Sciatic nerve (tissue), 2 donors: ENCODE results near the gene ASIC4. TPM values are rescaled to one million over a fixed set of nuclear protein-coding genes. Genes with fewer than 3 reads are reported as not detected.

Experiments used
- ATAC-seq: fragments of 200-7000 bp; cut with Tn5 transposase; one replicate; pipeline ENCODE4 v1.9.1; 2020; ENCODE audit warnings: mild to moderate bottlenecking, moderate library complexity
- DNase-seq: peaks from one replicate; pipeline ENCODE4 v3.0.0-alpha.2; 2020; ENCODE audit warnings: low spot score
- intact Hi-C: fragments of 100-400 bp; cut with DNase I; formaldehyde crosslinking; loops from one replicate; pipeline ENCODE4 v1.14.2; 2022
- total RNA-seq: library from RNA; stranded (reverse); fragmentation: NEBNext Ultra II Directional; extraction: Animal tissue kit (Norgen Biotek cat#: 25700); gene quantifications from one replicate; pipeline ENCODE4 v1.2.1, GENCODE V29; 2021
- donor health status: DM: no; HTN: no; CAD: no.
- donor health status: DM: no; HTN: no; CAD: no.

The ASIC4 gene
- total RNA-seq, 1 donor from 2014 or later: 0.31 TPM

DNA sequence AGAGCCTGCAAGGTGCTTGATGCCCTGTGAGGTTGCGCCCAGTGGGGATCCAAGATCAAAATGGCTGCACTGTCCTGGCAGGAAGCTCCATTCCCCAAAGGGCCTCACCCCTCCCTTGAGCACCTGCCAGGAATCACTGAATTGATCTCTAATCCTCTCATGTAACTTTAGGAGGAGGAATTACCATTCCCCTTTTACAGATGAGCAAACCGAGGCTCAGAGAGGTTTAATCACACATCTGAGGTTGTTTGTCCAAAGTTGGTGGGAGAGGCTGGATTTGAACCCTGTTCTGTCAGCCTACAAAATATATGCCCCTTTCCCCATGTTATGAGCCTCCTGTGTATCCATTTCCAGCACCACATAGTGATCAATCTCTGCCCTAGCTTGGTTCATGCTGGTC is 10.5 kb downstream of the ASIC4 start:
- intact Hi-C loops: no loop called here
- DNase-seq: no peak
- ATAC-seq: no peak

DNA sequence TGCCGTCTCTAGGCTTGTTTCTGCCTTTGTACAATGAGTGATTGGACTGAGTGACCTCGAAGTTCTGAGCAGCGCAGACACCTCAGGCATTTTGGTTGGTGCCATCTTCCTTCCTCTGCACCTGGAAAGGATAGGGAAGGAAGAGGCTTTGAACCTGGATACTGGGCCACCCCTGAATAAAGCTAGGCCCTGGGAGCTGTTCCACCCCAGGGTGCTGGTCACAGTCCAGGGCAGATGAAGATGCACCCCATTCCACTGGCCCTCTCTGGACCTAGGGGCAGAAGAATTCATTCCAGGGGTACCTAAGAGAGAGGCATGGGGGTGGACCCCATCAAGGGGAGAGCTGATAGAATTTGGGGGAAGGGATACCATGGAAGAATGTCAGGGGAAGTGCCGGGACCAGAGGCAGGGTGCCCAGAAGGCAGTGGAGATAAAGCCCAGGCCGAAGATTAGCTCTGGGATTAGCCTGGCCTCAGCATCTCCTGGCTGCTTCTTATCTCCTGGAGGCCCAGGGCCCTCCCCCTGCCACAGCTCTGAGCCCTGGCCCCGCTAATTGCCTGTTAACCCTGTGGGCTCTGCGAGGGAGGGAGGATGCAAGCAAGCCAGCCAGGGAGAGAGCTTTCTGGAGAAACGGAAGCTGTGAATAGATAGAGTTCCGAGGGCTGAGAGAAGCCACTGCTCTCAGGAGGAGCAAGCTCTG is 11.4 kb downstream of the ASIC4 start:
- ATAC-seq (no peak), DNase-seq (no peak)
- intact Hi-C loops: no loop called here

DNA sequence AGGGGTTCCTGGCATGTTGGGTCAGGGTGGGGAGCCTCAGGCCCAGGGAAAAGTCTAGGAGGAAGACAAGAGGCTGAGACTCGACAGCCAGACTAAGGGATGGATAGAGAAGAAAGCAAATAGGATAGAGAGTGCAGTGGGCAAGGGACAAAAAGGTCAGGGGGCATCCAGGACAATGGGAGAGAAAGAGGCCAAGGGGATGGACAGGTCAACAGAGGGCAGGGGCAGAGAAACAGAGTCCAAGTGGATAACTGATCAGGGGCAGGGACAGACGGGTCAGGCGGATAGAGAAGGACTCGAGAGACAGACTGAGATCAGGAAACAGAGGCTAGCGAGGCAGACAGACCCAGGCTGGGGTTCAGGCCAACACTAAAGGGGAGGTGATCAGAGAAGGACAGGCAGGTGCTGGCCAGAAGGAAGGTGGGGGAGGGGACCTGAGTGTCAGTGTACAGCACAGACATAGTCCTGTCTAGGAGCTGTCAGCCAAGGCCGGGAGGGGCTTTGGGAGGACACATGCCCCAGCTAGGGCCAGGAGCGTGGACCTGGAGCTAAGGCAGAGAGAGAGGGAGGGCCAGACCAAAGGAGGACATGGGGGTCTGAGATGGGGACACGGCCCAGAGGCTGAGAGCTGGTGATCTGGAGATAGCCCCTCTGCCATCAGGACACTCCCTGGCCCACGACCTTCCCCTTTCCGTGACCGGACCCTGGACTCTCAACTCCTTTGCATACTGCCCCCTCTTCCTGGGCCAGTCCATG is 12.2 kb downstream of the ASIC4 start:
- intact Hi-C loops: no loop called here
- DNase-seq (no peak), ATAC-seq (no peak)

DNA sequence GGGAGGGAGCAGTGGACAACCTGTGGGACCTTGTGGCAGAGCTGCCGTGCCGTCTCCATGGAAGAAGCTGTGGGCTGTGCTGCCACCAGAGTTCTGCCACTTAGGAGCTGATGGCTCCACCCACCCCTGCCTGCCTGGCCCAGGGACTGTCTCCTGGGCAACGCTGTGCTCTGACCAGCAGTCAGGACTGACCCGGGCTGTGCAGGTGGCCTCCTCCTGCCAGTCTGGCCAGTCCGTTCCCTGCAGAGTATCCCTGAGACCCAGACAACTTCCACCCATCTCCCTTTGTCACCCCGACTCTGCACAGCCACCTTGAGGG is 12.8 kb downstream of the ASIC4 start:
- intact Hi-C loops: no loop called here
- DNase-seq (no peak), ATAC-seq (no peak)

DNA sequence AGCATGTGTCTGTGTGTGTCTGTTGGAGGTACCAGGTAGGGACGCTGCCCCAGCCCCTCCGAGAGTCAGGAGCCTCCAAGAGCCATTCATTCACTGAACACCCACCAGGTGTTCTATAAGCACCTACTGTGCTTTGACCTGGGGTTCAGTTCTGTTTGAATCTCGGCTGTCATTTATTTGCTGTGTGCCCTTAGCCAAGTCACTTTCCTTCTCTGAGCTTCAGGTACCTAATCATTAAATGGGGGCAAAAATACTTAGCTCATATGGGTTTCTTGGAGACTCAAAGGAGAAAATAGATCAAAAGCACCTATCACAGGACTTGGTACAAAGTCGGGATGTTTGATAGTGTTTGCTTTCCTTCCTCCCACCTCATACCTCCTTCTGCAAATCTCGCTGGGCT is 13.2 kb downstream of the ASIC4 start:
- ATAC-seq (no peak), DNase-seq (no peak)
- intact Hi-C loops: no loop called here

DNA sequence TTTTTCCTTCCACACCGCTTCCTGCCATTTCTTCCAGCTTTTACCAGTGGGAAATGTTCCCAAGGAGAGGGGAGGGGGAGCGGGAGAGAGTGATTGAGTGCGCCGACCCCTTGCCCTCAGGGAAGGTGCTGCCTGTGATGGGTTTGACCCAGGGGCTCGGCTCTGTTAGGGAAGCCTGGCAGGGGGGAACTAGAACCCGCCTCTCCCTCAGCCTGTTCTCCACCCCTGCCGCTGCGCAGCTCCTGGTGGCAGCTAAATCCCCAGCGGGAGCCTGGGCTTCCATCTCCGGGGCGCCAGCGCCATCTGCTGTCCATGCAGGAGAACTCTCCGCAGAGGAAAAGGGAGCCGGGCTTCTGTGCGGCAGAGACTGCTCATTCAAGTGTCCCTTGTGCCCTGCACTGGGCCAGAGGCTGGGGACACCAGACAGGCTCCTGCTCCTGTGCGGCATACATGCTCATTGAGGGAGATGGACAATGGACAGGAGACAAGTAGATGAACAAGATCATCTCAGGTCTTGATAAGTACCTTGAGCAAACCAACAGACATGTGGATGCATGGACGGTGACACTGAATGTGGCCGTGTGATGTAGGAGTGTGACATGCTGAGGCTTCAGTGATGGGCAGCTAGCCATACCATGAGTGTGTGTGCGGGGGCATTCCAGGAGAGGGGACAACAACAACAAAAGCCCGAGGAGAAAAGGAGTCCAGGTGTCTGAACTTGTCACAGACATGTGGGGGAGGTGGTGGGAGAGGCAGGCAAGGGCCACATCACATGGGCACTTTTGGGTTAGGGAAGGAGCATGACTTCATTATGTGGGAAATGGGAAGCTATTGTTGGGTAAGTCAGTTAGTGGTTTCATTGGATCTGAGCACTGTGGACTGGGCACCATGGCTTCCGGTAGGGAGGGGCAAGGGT is 16.0 kb downstream of the ASIC4 start:
- intact Hi-C loops: loop anchor here (5.0 kb wide), 1 partner anchor 128 kb away; no protein-coding TSS in a partner anchor
- DNase-seq (peak; percentile 94), ATAC-seq (peak; percentile 94)

DNA sequence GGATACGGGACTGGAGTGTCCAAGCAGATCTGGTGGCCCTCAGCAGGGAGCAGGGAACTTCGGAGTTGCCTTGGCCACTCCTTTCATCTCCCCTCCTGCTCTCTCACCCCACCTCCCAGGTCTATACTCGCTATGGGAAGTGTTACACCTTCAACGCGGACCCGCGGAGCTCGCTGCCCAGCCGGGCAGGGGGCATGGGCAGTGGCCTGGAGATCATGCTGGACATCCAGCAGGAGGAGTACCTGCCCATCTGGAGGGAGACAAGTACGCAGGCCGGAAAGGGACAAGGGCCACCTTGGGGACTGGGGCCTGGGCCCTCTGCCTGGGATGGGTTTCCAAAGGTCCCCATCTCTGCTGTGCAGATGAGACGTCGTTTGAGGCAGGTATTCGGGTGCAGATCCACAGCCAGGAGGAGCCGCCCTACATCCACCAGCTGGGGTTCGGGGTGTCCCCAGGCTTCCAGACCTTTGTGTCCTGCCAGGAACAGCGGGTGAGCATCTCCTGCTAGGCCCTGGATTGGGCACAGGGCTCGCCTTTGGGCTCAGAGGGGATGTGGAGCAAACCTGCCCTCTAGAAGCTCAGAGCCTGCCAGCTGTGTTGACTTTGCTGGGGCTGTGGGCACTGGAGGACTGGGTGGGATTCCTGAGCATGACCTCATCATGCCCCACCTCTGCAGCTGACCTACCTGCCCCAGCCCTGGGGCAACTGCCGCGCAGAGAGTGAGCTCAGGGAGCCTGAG is 17.5 kb downstream of the ASIC4 start:
- intact Hi-C loops: loop anchor here (5.0 kb wide), 1 partner anchor 130 kb away; no protein-coding TSS in a partner anchor
- DNase-seq (no peak), ATAC-seq (no peak)

DNA sequence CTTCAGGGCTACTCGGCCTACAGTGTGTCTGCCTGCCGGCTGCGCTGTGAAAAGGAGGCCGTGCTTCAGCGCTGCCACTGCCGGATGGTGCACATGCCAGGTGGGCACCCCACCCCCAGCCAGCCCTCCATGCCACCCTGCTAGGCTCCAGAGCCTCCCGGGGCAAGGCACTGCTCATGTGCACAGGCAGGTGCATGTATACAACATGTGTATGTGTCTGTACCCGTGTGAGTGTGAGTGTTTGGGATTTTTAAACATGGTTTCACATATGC is 18.0 kb downstream of the ASIC4 start:
- no peak for DNase-seq
- intact Hi-C loops: loop anchor here (5.0 kb wide), 1 partner anchor 130 kb away; no protein-coding TSS in a partner anchor

DNA sequence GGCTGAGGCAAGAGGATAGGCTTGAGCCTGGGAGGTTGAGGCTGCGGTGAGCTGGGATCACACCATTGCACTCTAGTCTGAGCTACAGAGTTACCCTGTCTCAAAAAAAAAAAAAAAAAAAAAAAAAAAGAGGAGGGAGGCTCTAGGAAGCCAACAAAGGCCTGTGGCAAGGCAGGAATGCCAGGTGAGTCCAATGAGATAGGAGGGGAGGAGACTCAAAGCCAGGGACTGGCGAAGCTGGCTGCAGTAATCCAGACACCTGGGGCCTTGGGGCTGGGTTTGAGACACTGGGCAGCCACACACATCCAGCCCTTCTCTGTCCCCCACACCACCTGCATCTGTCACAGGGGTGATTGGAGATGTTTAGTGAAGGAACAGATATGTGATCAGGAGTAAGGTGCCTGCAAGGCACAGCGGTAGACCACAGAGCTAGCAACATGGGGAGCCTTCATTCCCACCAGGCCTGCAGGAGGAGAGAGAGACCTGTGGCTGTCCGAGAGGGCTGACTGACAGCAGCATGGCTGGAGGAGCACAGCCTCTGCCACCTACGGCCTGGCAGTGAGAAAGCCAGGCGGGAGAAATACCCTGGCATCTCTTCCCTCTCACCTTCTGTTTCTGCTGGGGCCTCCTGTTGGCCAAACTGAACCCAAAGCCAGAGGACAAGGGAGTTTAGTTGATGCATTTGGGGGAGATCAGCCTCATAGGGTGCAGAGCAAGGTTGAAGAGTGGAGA is 19.8 kb downstream of the ASIC4 start:
- no peak for DNase-seq
- no peak for ATAC-seq
- intact Hi-C loops: loop anchor here (5.0 kb wide), 1 partner anchor 132 kb away; no protein-coding TSS in a partner anchor

More for the DNA sequence above, 18.0 kb downstream of the ASIC4 start:
- ATAC-seq: no peak

DNA sequence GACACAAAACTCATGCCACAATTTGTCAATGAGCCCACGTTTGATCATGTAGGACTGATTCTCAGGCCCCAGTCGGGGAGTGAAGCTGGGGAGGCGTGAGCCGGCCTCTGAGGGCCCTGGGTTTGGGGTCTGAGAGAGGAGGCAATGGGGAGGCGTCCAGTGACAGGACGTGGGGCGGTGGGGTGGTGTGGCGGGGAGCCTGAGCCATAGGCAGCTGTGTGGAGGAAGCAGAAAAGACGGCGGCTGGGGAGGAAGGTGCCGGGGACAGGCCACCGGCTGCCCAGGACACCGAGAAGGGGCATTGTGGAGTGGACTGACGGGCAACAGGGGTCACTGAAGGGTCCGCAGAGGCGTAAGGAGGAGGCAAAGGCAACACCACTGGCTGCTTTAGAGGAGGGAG is 22.1 kb downstream of the ASIC4 start:
- DNase-seq (no peak), ATAC-seq (no peak)
- intact Hi-C loops: no loop called here

DNA sequence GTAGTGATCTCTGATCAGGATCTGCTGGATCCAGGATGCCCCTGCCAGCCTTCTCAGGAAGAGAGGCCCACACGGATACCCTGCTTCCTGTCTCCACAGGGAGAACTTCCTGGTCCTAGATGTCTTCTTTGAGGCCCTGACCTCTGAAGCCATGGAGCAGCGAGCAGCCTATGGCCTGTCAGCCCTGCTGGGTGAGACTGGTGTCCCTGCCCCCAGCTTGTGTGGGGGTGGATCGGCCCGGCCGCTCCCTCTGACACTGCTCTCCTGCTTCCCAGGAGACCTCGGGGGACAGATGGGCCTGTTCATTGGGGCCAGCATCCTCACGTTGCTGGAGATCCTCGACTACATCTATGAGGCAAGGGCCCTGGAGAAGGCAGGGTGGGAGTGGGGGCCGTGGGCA is 22.7 kb downstream of the ASIC4 start:
- ATAC-seq: no peak
- intact Hi-C loops: no loop called here
- no peak for DNase-seq

DNA sequence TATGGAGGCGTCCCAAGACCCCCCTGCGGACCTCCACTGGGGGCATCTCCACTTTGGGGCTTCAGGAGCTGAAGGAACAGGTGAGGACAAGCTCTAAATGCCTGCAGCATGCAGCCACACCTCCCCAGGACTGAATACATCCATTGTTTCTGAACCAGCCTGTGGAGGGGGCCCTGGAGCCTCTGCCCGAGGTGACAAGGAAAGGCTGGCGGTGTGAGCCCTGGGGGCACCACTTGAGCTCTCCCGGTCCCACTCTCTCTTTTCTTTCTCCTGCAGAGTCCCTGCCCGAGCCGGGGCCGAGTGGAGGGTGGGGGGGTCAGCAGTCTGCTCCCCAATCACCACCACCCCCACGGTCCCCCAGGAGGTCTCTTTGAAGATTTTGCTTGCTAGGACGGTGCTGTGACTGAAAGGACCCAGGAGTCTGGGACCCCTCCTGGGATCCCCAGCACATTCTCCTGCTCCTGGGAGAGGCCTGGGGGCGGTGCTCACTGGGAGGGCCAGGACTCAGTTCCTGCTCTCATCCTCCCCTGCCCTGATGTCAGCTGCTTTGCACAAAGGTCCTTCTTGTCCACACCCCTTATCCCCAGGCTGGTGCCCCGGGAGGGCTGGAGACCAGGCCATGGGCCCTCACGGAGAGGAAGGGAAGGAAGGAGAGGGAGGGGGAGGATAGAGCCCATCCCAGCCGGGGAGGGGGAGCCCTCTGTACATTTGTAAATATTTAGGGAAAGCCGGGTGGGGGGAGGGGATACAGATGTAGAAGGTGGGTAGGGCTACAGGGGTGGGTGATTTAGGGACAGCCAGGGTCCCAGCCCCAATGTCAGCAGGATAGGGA is 23.6 kb downstream of the ASIC4 start:
- DNase-seq: no peak
- intact Hi-C loops: no loop called here
- ATAC-seq: peak; percentile 3

DNA sequence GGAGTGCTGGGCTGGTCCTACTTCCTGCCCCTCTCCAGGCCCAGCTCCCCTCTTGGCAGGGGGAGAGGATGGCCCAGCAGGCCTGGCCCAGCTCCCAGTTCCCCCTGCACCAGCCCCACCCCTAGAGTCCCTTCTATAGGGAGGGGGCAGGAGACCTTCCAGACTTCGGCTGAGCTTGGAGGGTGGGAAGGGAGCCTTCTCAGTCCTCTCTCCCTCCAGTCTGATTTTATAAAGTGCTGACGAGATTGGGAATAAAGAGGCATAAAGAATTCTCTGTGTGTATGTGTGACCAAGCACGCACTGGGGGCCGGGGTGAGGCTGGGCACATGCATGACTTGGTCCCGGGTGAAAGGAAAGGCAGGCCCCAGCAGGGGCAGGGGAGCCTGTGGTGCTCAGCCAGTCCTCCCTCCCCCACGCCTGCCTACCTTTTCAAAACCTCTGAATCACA is 24.2 kb downstream of the ASIC4 start:
- ATAC-seq: peak; percentile 6

DNA sequence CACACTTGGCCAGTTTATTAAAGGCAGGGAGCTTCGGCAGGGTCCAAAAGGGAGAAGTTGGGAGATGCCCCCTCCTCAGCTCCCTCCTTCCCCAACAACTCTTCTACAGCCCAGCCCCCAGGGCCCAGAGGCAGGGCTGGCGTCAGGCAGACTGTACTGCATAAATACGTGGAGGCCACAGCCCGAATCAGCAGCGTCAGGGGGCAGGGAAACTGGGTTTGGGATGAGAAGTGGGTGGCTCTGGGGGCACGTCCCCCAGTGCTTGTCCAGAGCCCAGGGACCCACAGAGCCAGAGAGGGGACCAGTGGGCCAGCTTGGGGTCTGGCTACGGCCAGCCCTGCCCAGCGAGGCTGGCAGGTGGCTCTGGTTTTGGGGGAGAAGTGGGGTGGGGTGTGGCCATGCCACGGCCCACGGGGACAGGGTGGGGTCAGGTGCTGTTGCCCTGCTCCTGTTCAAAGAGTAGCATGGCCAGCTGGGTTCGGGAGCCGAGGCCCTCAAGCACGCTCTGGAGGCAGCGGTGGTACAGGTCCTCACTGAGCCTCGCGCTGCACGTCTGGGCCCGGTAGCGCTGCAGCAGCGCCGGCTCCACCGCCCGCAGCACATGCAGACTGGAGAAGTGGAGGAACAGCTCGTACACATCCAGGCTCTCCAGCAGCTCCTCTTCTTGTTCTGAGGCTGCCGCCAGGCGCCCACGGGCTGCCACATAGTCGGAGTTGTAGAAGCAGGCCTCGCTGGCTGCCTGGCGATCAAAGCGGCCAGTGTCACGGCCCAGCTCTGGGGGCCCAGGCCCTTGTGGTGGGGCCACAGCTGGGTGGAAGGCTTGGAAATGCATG is 24.9 kb downstream of the ASIC4 start:
- intact Hi-C loops: no loop called here
- DNase-seq: no peak
- ATAC-seq: no peak

More for the DNA sequence above, 24.2 kb downstream of the ASIC4 start:
- intact Hi-C loops: no loop called here
- no peak for DNase-seq

DNA sequence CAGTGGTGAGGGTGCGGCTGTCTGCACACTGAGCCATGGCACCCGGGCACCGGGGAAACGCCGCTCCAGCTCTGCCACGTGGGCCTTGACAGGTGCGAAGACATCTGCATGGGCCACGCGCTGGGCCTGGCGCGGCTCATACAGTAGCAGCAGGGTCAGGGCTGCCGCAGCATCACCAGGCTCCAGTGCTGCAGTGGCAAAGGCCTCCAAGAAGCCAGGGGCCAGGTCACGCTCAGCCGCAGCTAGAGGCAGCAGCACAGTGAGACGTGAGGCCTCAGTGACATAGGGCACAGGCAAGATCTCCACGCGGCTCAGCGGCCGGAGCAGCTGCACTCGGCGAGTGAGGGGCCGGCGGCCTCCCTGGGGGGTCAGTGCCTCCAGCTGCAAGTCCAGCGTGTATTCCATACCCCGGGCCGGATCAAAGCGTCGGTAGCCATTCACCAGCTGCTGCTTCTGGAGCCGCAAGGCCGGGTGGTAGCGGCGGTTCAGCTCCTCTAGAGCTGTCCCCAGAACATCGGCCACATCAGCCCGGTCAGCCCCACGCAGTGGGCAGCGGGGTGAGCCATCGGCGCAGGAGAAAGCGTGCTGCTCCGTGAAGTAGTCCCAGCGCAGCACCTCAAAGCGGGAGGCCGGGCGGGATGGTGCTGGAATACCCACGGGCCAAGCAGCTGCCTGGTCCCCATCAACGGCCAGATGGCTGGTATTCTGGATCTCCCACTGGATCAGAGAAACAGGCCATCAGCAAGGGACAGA is 25.8 kb downstream of the ASIC4 start:
- no peak for ATAC-seq
- intact Hi-C loops: loop anchor here (5.0 kb wide), 1 partner anchor 102 kb away; no protein-coding TSS in a partner anchor
- DNase-seq: no peak
